ENCODE data around the gene C2orf76.

DNA sequence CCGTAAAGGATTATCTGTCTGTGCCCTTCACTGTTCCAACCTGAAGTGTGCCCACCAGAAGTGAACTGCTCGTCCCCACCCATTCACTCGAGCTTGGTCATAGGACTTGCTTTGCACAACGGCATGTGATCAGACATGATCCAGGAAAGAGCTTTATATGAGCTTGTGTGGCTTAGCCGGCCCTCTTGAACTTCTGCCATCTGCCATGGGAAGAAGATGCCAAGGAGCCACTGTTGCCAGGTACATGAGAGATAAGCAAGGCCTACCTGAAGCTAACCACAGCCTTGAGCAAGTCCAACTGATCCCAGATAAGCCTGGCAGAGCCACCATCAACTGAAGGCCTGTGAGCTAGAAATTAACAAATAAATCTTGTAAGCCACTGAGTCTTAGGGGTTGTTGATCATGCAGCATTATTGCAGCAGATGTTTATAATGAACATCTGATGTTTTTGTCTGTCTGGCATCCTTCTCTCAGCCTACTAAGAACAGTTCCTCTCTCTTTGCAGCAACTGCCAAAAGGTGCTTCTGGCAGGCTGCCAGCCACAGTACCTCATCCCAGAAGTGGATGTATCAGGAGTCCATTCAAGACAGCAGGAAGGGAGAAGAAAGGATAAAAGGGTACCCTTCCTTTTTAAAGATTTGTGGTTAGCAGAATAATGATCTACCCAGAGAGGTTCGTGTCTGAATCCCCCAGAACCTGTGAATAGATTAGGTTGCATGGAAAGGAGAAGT is 16.9 kb upstream of the C2orf76 start:
- TF ChIP-seq OSR1 (CRISPR knock-in tag; IDR thresholded peaks at IDR 0.05) (no peak), PPARA (CRISPR knock-in tag; IDR thresholded peaks at IDR 0.05; ENCODE audit: borderline replicate concordance) (no peak), ZNF70 (CRISPR knock-in tag; IDR thresholded peaks at IDR 0.05) (no peak), ZFP30 (CRISPR knock-in tag; IDR thresholded peaks at IDR 0.05) (no peak), TOX (CRISPR knock-in tag; IDR thresholded peaks at IDR 0.05; ENCODE audit: borderline replicate concordance) (no peak), ZNF565 (CRISPR knock-in tag; conservative IDR thresholded peaks at IDR 0.05; ENCODE audit: low read depth) (no peak), RARB (CRISPR knock-in tag; IDR thresholded peaks at IDR 0.05) (no peak)
- TF ChIP-seq, protein P1, sequence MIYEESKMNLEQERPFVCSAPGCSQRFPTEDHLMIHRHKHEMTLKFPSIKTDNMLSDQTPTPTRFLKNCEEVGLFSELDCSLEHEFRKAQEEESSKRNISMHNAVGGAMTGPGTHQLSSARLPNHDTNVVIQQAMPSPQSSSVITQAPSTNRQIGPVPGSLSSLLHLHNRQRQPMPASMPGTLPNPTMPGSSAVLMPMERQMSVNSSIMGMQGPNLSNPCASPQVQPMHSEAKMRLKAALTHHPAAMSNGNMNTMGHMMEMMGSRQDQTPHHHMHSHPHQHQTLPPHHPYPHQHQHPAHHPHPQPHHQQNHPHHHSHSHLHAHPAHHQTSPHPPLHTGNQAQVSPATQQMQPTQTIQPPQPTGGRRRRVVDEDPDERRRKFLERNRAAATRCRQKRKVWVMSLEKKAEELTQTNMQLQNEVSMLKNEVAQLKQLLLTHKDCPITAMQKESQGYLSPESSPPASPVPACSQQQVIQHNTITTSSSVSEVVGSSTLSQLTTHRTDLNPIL (CRISPR knock-in tag; IDR thresholded peaks at IDR 0.05; ENCODE audit: low read depth): no peak
- TF ChIP-seq, protein P2, sequence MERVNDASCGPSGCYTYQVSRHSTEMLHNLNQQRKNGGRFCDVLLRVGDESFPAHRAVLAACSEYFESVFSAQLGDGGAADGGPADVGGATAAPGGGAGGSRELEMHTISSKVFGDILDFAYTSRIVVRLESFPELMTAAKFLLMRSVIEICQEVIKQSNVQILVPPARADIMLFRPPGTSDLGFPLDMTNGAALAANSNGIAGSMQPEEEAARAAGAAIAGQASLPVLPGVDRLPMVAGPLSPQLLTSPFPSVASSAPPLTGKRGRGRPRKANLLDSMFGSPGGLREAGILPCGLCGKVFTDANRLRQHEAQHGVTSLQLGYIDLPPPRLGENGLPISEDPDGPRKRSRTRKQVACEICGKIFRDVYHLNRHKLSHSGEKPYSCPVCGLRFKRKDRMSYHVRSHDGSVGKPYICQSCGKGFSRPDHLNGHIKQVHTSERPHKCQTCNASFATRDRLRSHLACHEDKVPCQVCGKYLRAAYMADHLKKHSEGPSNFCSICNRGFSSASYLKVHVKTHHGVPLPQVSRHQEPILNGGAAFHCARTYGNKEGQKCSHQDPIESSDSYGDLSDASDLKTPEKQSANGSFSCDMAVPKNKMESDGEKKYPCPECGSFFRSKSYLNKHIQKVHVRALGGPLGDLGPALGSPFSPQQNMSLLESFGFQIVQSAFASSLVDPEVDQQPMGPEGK (CRISPR knock-in tag; IDR thresholded peaks at IDR 0.05; ENCODE audit: borderline replicate concordance): no peak
